ENCODE data around the gene MBOAT1.

GRCh38 chr6:20243288-20243687 is 31.0 kb upstream of the MBOAT1 start:
- TF ChIP-seq EP300 (IDR thresholded peaks at IDR 0.05; ENCODE audit: borderline replicate concordance), result no peak
- TF ChIP-seq MAX (IDR thresholded peaks at IDR 0.05), result no peak
- TF ChIP-seq TAF1 (IDR thresholded peaks at IDR 0.05; ENCODE audit: low read depth), result no peak
- no peak for TF ChIP-seq NFIC (IDR thresholded peaks at IDR 0.05)
- no peak for TF ChIP-seq CEBPB (IDR thresholded peaks at IDR 0.05)
- no peak for TF ChIP-seq USF1 (IDR thresholded peaks at IDR 0.05)
- no peak for TF ChIP-seq EGR1 (IDR thresholded peaks at IDR 0.05)
- TF ChIP-seq FOXM1 (IDR thresholded peaks at IDR 0.05; ENCODE audit: borderline replicate concordance, low read depth), result no peak
- no peak for TF ChIP-seq REST (IDR thresholded peaks at IDR 0.05; ENCODE audit: low read depth)
